ENCODE results near the gene LRRC8D. TPM values are rescaled to one million over a fixed set of nuclear protein-coding genes. Genes with fewer than 3 reads are reported as not detected.

Gene LRRC8D
- total and polyA plus RNA-seq, 4 donors, result 7.1 to 17.4 (median 14.4) TPM

- H3K9ac ChIP-seq (ENCODE audit: low read depth in 1 of 2, low read length in 2 of 2), result no peak overlapping the region
- 73% methylated on average over 2 of the region's 2 CpGs for WGBS
These were observed 34.7 kb downstream of the LRRC8D start for GRCh38 chr1:89855413-89856123.

More at GRCh38 chr1:89855413-89856123, 34.7 kb downstream of the LRRC8D start:
- H3K36me3 ChIP-seq (ENCODE audit: control insufficient read depth in 4 of 4, insufficient read depth in 3 of 4, low read depth in 1 of 4, low read length in 3 of 4), result peaks cover 0 to 3% (median 0%) of the 10 kb centered on the region in 4 donors
- H3K4me3 ChIP-seq (ENCODE audit: low read depth in 1 of 3, low read length in 3 of 3), result no peak overlapping the region
- TF ChIP-seq TAF1 (conservative IDR thresholded peaks at IDR 0.05), result no peak
- no peak for TF ChIP-seq NR2F2 (IDR thresholded peaks at IDR 0.05)
- TF ChIP-seq RXRA (IDR thresholded peaks at IDR 0.05), result no peak
- no peak for TF ChIP-seq REST (IDR thresholded peaks at IDR 0.05)
- TF ChIP-seq SP1 (IDR thresholded peaks at IDR 0.05), result no peak
- no peak for TF ChIP-seq HNF4G (IDR thresholded peaks at IDR 0.05)
- no peak for TF ChIP-seq YY1 (IDR thresholded peaks at IDR 0.05)
- TF ChIP-seq ATF3 (IDR thresholded peaks at IDR 0.05), result no peak
- TF ChIP-seq FOXA2 (IDR thresholded peaks at IDR 0.05), result no peak
- TF ChIP-seq HNF4A (conservative IDR thresholded peaks at IDR 0.05), result no peak
- TF ChIP-seq JUND (IDR thresholded peaks at IDR 0.05), result no peak
- no peak for TF ChIP-seq EGR1 (IDR thresholded peaks at IDR 0.05; ENCODE audit: low read depth in 2 of 2)
- TF ChIP-seq RAD21 (IDR thresholded peaks at IDR 0.05), result no peak
- TF ChIP-seq ZBTB33 (IDR thresholded peaks at IDR 0.05), result no peak
- no peak for TF ChIP-seq MAX (IDR thresholded peaks at IDR 0.05)
- TF ChIP-seq FOXA1 (IDR thresholded peaks at IDR 0.05), result no peak
- no peak for TF ChIP-seq CTCF (IDR thresholded peaks at IDR 0.05; ENCODE audit: low read depth, low read length, missing input control)
- TF ChIP-seq GABPA (IDR thresholded peaks at IDR 0.05 in 1 of 2, conservative IDR thresholded peaks at IDR 0.05 in 1 of 2), result no peak
- H3K4me1 ChIP-seq (ENCODE audit: control insufficient read depth in 4 of 4, insufficient read depth in 4 of 4, low read length in 3 of 4), result no peaks in the 10 kb centered on the region
- DNase-seq (ENCODE audit: low spot score), result no peak
- H3K27me3 ChIP-seq (ENCODE audit: control insufficient read depth in 4 of 4, insufficient read depth in 4 of 4, low read length in 3 of 4), result no peaks in the 10 kb centered on the region
- no peaks in the 10 kb centered on the region for H3K9me3 ChIP-seq (ENCODE audit: control insufficient read depth in 4 of 4, low read length in 3 of 4)
- no peak overlapping the region for H3K27ac ChIP-seq (ENCODE audit: low read depth in 1 of 2, low read length in 2 of 2)

Data from liver (tissue), 9 donors.